Activated naive CD4-positive, alpha-beta T cell treated with anti-CD3 and anti-CD28 coated beads, Interleukin-2, amount 50 U/mL, for 72 hours (primary cell): ENCODE results near the gene RGS14. TPM values are rescaled to one million over a fixed set of nuclear protein-coding genes. Genes with fewer than 3 reads are reported as not detected.
A peak's percentile ranks its signal among the peaks of the same experiment; 100 is the strongest.

Experiments
- ATAC-seq, 2 donors: fragments of 150-1000 bp; cut with Tn5 transposase; 2 replicates each; pipeline ENCODE4 v1.10.0; 2021; ENCODE audit warnings: mild to moderate bottlenecking in 2 of 2, moderate library complexity in 2 of 2
- DNase-seq, 2 donors: peaks; one replicate each; pipeline ENCODE4 v3.0.0; 2021 to 2022; ENCODE audit warnings: low spot score in 2 of 2
- H3K27ac Mint-ChIP-seq, 2 donors: one replicate each; pipeline ENCODE4 v1.8.0; 2022; ENCODE audit warnings: mild to moderate bottlenecking in 2 of 2, mixed read lengths in 2 of 2
- H3K36me3 Mint-ChIP-seq, 2 donors: one replicate each; pipeline ENCODE4 v1.8.0; 2022; ENCODE audit warnings: mixed read lengths in 2 of 2
- H3K9me3 Mint-ChIP-seq, 2 donors: one replicate each; pipeline ENCODE4 v1.8.0; 2022; ENCODE audit warnings: mixed read lengths in 2 of 2
- total RNA-seq, 2 donors: library from RNA; stranded (reverse); gene quantifications; one replicate each; pipeline ENCODE4 v1.2.3, GENCODE V29; 2022

The RGS14 gene
- total RNA-seq, 2 donors from 2014 or later, result 22.0 to 77.6 TPM

GRCh38 chr5:177393990-177394389 is 36.3 kb downstream of the RGS14 start:
- H3K9me3 Mint-ChIP-seq, result no peaks in the 10 kb centered on the region
- DNase-seq, result no peak
- ATAC-seq, result no peak
- H3K36me3 Mint-ChIP-seq, result no peaks in the 10 kb centered on the region
- H3K27ac Mint-ChIP-seq, result no peak overlapping the region

DNA sequence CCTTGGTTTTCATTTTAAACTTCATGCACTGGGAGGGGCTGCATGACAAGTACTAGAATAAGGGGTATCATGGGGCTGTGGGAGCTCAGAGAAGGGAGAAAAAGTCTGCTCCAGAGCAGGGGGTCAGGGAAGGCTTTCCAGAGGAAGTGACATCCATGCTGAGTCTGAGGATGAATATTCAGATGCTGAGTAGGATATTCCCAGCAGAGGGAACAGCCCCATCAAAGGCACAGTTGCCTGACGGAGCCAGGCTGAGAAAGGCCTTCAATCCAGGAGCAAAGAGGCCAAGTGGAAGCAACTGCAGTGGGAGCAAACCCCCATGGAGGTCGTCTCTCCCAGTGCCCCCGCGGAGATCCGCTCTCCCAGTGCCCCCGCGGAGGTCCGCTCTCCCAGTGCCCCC is 38.4 kb downstream of the RGS14 start:
- peak overlapping the region in 1 of 2 donors; percentile 19 for H3K27ac Mint-ChIP-seq
- no peaks in the 10 kb centered on the region for H3K36me3 Mint-ChIP-seq
- no peaks in the 10 kb centered on the region for H3K9me3 Mint-ChIP-seq
- ATAC-seq (no peak), DNase-seq (no peak)

- ATAC-seq (no peak), DNase-seq (no peak)
- H3K27ac Mint-ChIP-seq, result no peak overlapping the region
- H3K36me3 Mint-ChIP-seq, result no peaks in the 10 kb centered on the region
- no peaks in the 10 kb centered on the region for H3K9me3 Mint-ChIP-seq
Measured at GRCh38 chr5:177396807-177397206, 39.1 kb downstream of the RGS14 start.

DNA sequence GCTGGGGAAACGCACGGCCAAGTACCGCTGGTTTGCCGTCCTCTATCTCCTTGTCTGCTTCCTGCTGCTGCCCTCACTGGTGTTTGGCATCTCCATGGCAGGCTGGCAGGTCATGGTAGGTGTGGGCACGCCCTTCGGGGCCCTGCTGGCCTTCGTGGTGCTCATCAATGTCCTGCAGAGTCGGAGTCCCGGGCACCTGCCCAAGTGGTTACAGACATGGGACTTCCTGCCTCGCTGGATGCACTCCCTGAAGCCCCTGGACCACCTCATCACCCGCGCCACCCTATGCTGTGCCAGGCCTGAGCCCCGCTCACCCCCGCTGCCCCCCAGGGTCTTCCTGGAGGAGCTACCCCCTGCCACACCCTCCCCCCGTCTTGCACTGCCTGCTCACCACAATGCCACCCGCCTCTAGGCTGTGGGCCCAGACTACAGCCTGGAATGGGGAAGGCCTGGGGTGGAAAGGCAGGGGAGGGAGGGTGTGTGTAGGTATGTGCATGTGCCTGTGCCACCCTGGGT is 40.2 kb downstream of the RGS14 start:
- ATAC-seq (no peak), DNase-seq (no peak)
- Mint-ChIP-seq H3K9me3 (no peaks in the 10 kb centered on the region), H3K36me3 (peaks cover 0 to 4% of the 10 kb centered on the region in 2 donors), H3K27ac (no peak overlapping the region)

DNA sequence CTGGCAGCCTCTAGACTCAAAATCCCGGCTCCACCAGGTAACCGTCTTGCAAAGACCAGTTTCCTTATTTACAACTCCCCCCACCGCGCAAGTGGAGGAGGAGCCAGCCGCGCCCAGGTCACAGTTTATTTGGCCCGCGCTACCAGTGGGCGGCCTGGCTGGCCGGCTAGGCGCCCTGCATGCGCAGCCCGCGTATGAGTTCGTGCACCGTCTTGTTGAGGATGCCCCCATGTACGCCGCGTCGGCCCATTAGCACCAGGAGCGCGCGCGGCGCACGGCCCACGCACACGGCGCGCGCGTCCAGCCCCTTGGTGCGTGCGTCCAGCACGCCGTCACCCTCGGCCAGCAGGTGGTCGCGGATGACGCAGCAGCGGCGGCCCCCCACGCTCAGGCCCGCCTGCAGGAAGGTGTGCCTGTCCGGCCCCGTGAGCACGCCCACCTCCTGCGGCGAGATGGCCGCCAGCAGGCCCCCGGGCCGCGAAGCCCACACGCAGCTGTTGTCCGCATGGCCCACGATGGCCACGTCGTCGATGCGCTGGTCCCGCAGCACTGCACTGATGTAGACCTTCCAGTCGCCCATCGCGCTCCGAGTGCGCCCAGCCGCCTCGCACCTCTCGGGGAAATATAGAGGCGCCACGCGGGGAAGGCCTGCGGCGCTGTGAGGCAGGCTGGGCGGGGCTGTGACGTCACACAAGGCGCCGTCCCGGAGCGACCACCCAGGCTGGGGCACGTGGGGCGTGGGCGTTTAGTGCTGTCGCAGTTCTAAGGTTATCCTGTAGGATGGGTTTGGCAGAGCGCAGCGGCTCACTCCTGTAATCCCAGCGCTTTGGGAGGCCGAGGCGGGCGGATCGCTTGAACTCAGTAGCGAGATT is 42.5 kb downstream of the RGS14 start, which contains the start of gene PFN3:
PFN3 (minus strand) TSS at position 665 of the 872 bp plus-strand sequence; CDS start at position 580, 85 bp downstream.
- Mint-ChIP-seq H3K27ac (no peak within 1 kb of the TSS), H3K36me3 (peaks cover 0 to 4% of the 10 kb centered on the region in 2 donors), H3K9me3 (no peaks in the 10 kb centered on the region)
- no peak for DNase-seq
- no peak for ATAC-seq

DNA sequence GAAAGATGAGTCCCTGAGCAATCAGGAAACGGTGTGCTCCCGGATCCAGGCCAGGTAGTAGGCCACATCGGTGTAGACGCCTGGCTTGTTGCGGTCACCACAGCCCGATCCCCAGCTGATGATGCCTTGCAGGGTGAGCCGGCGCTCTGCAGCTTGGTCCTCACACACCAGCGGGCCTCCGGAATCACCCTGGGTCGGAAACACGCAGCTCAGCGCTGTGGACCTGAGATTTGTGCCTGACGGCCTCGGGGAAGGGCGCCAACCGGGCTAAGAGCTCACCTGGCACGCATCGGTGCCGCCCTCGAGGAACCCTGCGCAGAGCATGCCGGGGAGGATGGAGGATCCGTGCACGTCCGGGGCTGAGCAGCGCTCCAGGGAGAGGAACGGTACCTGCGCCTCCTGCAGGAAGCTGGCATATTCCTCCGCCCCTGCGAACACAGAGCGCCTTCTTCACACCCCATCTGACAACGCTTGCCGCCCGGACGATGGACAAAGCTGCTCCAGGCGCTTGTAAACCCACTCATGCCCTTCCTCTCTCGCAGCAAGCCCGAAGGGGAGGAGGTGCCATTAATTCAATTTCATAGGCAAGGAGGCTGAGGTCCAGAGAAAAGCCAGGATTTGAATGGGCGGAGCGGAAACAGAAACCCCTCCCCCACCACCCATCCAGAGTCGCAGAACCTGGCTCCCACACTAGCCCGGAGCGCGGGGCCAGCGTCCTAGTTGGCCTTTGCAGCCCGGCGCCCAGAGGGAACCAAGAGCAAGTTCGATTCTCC is 44.7 kb downstream of the RGS14 start:
- DNase-seq, result peak in 1 of 2 donors; percentile 72
- ATAC-seq, result peak; percentile 8 to 66
- H3K27ac Mint-ChIP-seq, result peak overlapping the region in 1 of 2 donors; percentile 22
- no peaks in the 10 kb centered on the region for H3K9me3 Mint-ChIP-seq
- H3K36me3 Mint-ChIP-seq, result peaks cover 0 to 4% of the 10 kb centered on the region in 2 donors

- Mint-ChIP-seq H3K36me3 (peaks cover 0 to 4% of the 10 kb centered on the region in 2 donors), H3K9me3 (no peaks in the 10 kb centered on the region), H3K27ac (peak overlapping the region in 1 of 2 donors; percentile 22)
- peak; percentile 58 to 73 for DNase-seq
- ATAC-seq, result peak; percentile 48 to 56
Measured at GRCh38 chr5:177403102-177403791, 45.5 kb downstream of the RGS14 start.

- Mint-ChIP-seq H3K36me3 (peaks cover 0 to 4% of the 10 kb centered on the region in 2 donors), H3K9me3 (no peaks in the 10 kb centered on the region), H3K27ac (peak overlapping the region in 1 of 2 donors; percentile 31)
- DNase-seq (peak; percentile 85 to 88), ATAC-seq (peak; percentile 89 to 92)
Measured at GRCh38 chr5:177403792-177404640, 46.3 kb downstream of the RGS14 start.

GRCh38 chr5:177404641-177405179 is 47.0 kb downstream of the RGS14 start:
- H3K36me3 Mint-ChIP-seq, result peaks cover 0 to 4% of the 10 kb centered on the region in 2 donors
- ATAC-seq (no peak), DNase-seq (no peak)
- H3K27ac Mint-ChIP-seq, result peak overlapping the region in 1 of 2 donors; percentile 31
- no peaks in the 10 kb centered on the region for H3K9me3 Mint-ChIP-seq

GRCh38 chr5:177405312-177405711 is 47.6 kb downstream of the RGS14 start:
- Mint-ChIP-seq H3K9me3 (no peaks in the 10 kb centered on the region), H3K36me3 (peaks cover 0 to 4% of the 10 kb centered on the region in 2 donors), H3K27ac (peak overlapping the region in 1 of 2 donors; percentile 31)
- no peak for DNase-seq
- ATAC-seq, result no peak

- DNase-seq (no peak), ATAC-seq (no peak)
- H3K36me3 Mint-ChIP-seq, result peaks cover 0 to 4% of the 10 kb centered on the region in 2 donors
- no peaks in the 10 kb centered on the region for H3K9me3 Mint-ChIP-seq
- no peak overlapping the region for H3K27ac Mint-ChIP-seq
Measured at GRCh38 chr5:177405805-177406204, 48.1 kb downstream of the RGS14 start.

GRCh38 chr5:177409043-177409801 is 51.5 kb downstream of the RGS14 start, which contains the start of gene F12:
Gene F12 (minus strand): TSS chr5:177409564. CDS start chr5:177409527, 37 bp downstream.
- H3K9me3 Mint-ChIP-seq, result no peaks in the 10 kb centered on the region
- no peak for ATAC-seq
- DNase-seq, result no peak
- H3K36me3 Mint-ChIP-seq, result no peaks in the 10 kb centered on the region
- no peak within 1 kb of the TSS for H3K27ac Mint-ChIP-seq

GRCh38 chr5:177410575-177410974 is 52.9 kb downstream of the RGS14 start:
- Mint-ChIP-seq H3K36me3 (no peaks in the 10 kb centered on the region), H3K9me3 (no peaks in the 10 kb centered on the region), H3K27ac (no peak overlapping the region)
- no peak for ATAC-seq
- DNase-seq, result no peak

DNA sequence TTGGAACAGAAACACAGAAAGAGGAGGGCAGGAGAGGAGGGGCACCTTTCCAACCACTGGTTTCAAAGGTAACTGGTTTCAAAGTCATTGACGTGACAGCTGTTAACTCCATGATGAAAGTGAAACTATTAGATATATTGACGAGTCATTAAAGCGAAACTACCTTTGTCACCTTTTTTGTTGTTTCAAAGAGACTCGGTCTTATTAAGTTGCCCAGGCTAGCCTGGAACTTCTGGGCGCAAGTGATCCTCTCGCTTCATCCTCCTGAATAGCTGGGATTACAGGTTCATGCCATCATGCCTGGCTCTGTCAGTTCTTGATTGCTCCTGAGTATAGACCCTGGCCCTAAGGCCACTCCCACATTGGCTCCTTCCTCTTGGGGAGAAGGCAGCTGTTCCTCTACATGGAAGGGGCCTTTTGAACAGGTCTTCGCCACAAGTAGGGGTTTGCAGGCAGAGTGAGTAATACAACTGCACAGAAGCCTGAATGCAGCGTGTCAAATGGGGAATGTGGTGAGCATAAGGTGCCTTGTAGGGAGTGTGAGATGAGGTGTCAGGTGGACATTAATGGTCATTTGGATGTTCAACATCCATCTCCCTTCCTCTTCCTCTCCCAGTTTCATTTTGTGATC is 55.0 kb downstream of the RGS14 start:
- no peaks in the 10 kb centered on the region for H3K36me3 Mint-ChIP-seq
- no peaks in the 10 kb centered on the region for H3K9me3 Mint-ChIP-seq
- H3K27ac Mint-ChIP-seq, result peak overlapping the region in 1 of 2 donors; percentile 65
- DNase-seq, result no peak
- ATAC-seq, result peak; percentile 73 to 78
